HG02870 (cell line): ENCODE data around the gene ZXDC.

Experiments
- ATAC-seq: cut with Tn5 transposase; IDR thresholded peaks from one replicate; pipeline ENCODE4 v1.9.1; 2021; ENCODE audit warnings: mild to moderate bottlenecking, moderate library complexity; ENCODE audit not compliant: unreplicated experiment

The ZXDC gene

GRCh38 chr3:126438186-126438585 is 37.5 kb downstream of the ZXDC start:
- no peak for ATAC-seq

GRCh38 chr3:126436826-126437717 is 38.6 kb downstream of the ZXDC start:
- ATAC-seq, result no peak

DNA sequence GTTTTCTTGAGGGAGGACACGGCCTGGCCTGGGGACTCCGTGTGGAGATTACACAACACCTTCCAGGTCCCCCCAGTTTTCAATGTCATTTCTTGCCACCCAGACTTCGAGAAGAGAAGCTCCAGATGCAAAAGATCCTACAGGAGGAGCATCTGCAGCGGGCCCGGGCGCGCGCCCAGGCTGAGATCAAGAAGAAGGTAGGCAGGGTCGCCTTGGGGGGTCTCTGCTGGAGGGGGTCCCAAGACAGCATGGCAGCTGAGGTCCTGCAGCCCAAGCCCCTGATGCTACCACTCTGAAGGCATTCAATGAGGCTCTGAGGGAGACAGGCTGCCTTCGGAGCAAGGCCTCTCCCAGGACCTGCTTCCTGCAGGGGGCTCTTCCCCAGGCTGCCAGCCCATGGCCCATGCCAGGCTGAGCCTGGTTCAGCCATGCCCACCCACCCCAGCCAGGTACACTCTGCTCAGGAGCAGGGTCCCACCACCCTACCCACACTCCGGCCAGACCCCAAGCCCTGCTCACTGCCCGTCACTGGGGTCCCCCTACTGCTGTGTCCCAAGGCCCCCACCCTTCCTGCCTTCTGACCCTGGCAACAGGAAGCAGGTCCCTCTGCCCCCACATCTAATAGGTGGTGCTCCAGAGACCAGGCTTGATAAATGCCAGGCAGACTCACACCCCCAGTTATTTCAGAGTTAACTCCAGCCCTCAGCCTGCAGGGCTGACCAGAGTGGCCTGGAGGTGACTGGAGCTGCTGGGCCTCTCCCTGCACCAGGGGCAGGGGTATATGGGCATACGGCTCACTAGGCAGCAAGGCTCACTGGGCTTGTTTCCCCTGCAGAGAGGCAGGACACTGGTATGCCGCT is 40.0 kb downstream of the ZXDC start:
- ATAC-seq, result no peak

DNA sequence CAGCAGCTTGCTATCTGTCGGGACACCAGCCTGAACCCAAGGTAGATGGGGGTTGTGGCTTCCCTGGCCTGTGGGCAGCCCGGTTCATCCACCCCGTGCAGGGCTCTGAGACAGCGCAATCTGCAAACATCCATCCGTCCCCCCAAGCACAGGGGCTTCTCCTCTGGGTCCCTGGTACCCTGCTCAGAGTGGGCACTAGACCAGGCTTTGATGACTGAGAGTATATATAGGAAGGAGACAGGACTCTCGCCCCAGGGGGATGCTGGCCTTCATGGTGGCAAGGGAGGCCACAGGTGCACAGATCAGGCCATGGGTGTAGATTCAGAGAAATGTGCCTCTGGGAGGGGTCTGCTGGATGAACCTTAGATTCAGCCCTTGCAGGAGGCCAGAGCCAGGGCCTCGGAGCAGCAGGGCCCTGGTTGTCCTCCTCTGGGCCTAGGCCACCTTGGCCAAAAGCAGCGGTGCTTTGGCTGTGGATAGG is 40.7 kb downstream of the ZXDC start:
- ATAC-seq, result no peak

GRCh38 chr3:126434264-126434590 is 41.5 kb downstream of the ZXDC start:
- no peak for ATAC-seq

- no peak for ATAC-seq
These were observed 42.0 kb downstream of the ZXDC start for GRCh38 chr3:126433496-126434263.

DNA sequence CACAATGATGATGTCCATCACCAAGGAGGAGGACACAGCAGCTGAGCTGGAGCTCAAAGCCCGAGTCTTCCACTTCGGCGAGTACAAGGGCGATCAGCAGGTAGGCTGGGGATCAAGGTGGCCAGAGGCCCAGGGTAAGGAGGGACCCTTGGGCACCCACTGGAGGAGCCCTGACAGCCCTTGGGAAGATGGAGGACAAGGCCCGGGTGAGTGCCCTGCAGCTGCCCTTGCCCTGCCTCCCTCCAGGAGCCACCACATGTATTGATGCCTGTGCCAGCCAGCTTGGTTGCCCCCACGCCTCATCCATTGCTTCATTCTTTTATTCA is 42.6 kb downstream of the ZXDC start:
- ATAC-seq, result no peak

DNA sequence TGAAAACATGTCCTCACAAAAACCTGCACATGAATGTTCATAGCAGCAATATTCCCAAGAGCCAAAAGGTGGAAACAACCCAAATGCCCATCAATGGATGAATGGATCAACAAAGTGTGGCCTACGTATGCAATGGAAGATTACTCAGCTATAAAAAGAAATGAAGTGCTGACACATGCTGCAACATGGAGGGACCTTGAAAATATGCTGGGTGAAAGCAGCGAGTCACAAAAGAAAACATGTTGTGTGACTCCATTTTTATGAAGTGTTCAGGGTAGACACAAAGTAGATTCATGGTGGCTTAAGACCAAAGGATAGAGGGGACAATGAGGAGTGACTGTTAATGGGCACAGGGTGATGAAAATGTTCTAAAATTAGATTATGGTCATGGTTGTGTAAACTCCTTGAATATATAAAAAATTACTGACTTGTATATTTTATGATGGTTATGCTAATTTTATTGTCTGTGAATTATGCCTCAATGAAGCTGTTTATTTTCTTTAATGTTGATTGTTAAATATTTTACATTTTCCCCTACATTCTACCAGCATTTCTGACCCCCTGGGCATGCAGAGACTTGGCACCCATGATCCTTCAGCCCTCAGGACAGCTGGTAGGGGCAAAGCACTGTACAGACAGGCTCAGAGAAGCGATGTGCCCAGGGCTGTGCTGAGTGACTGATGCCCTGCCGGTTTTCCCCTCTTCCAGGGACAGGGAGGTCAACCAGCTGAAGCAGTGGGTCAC is 43.2 kb downstream of the ZXDC start:
- no peak for ATAC-seq

DNA sequence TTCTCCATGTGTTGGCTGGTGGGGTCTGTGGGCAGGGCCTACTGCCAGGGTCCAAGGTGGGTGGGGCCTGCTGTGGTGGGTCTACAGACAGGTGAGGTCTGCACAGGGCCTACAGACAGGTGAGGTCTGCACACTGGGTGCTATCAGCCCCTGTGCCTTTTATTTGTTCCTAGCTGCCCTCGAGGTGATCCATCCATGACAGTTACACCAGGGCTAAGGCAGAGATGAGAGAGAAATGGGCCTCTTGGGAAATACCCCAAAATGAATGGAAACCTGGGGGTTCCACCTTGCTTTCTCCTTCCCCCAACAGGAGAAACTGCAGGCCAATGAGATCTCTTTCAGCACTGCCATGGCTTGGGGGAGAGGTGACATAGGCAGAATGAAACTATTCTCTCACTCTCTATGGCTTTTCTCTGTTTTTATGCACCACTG is 44.6 kb downstream of the ZXDC start:
- peak; percentile 86 for ATAC-seq

DNA sequence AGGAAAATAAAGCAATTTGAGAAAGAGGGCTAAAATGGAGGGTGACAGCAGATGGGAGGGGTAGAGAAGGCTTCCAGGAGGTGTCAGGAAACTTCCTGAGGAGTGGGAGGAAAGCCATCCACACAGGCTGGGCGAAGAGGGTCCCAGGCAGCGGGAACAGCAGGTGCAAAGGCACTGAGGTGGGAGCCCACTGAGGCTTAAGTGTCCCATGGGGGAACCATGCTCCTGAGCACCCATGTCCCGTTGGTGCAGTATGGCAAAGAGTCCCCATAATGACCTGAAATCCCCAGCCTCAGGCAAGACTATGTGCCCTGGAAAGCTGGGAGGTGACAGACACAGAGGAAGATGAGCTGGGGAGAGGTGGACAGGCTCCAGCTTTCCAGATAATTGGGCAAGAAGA is 50.9 kb downstream of the ZXDC start:
- ATAC-seq, result no peak

- ATAC-seq, result no peak
These were observed 51.5 kb downstream of the ZXDC start for GRCh38 chr3:126424039-126424717.

DNA sequence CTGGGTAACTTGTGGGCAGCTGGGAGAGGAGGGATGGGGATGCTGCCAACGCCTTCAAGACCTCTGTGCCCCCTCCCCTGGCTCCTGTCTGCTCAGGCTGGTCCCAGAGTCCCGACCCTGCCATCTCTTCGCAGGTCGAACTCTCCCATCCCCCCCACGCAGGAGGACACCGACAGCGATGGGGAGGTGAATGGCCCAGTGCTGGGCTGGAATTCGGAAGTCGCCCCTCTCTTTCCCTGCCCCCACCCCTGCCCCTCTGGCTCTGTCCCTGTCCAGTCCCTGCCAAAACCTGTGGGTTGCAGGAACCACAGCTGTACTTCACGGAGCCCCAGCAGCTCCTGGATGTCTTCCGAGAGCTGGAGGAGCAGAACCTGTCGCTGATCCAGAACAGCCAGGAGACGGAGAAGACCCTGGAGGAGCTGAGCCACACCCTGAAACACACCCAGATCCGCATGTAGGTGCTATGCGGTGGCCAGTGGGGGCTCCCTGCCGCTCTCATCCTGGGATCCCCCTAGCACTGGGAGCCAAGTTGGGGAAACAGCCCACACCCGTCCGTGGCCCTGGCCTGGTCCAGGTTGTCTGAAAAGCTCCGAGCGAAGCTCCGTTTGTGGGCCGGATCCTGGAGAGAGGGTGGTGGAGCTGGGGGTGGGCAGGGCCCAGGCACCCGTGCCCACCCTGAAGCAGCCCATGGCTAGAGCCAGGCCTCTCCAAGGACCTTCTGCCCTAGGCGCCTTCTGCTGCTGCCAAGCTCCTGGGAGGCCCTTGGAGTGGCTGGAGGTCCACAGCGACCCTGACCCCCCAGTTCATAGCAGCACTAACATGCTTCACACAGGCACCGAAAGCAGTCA is 52.3 kb downstream of the ZXDC start:
- no peak for ATAC-seq

DNA sequence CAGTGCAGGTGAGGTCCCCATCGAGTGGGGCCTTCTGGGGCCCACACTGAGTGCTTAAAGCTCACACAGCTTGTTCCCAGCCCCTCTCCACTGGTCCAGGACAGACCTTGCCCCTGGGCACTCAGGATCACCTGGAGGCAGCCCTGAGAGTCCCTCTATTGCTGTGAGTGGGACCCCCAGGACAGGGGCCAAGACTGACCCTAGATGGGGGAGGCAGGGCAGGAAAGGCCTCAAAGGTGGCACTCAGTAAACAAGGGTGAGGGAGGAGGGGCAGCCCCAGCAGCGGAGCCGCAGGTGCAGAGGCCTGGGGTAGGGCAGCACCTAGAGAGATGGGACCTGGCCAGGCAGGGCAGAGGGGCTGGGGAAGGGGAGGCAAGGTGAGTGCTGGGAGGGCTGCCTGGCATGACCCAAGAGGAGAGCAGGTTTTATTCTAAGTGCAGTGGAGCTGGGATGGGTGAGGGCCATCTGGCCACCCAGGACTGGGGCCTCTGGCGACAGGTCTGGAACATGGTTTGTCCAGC is 53.1 kb downstream of the ZXDC start:
- no peak for ATAC-seq

- no peak for ATAC-seq
These were observed 53.6 kb downstream of the ZXDC start for GRCh38 chr3:126422121-126422520.

GRCh38 chr3:126421573-126422119 is 54.0 kb downstream of the ZXDC start:
- no peak for ATAC-seq

DNA sequence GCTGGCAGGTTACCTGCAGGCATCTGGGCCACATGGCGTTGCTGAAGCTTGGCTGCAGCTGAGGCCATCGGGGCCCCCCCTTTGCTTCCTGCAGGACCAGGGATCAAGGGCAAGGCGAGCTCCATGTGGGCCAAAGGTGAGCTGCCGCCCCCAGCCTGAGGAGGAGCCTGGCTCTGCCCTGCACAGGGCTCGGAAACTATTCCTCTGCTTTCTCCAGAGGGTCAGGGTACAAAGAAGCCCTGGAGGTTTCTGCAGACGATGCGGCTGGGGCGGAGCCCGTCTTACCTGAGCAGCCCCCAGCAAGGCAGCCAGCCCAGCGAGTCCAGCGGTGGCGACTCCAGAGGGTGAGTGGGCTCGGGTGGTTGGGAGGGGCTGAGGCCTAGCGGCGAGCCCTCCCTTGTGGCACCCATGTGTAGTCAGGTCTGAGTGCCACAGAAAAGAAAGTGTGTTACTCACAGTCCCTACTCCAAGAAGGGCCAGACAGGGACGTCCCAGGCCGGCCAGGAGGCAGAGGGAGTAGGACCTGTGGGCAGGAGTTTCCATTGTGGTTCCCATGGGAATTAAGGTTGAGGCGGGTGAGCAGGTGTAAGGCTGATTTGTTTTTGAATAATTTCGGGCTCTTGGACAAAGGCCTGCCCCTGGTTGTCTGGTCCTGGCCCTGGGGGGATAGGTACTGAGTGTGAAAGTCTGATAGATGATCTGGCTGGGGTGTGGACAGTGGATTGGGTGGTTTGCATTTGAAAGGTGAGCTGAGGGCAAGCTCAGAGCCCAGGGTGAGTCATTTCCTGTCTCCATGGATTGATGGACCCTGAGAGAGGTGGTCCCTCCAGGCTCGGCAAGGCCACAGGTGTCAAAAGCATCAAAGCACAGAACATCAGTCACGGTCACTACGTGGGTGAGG is 55.6 kb downstream of the ZXDC start:
- no peak for ATAC-seq

DNA sequence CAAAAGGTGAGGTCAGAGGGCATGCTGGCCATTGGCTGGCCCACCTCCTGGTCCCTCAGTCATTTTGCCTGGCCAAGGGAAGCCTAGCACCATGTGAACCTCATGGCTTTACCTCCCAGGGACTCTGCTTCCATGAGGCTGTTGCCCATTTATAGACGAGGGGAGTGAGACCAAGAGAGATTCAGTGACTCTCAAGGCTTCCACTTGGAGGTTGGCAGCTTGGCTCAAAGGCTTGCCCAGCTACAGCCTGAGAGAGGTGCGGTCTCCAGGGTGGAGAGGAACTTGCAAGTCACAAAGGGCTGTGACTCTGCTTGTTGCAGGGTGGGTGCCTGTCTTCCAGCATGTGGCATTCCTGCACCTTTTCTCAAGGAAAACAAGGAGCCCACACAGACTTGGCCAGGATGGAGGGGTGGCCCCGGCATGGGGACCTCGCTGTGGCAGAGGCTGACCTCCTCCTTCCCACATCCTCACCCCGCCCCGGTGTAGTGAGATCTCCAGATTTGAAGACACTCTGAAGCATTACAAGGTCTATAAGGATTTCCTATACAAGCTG is 56.5 kb downstream of the ZXDC start:
- no peak for ATAC-seq
